Parathyroid adenoma (tissue), 2 donors: ENCODE results near the gene TP53BP1.
"Not testable (repeated sequence)": the region's sequence is repeated elsewhere in the genome, so short reads cannot be mapped to it uniquely, and the experiment has no call there.

ENCODE experiments used
- H2AFZ ChIP-seq: fragments of 300-600 bp; sonication (generic); one replicate; pipeline ENCODE4 v1.7.0; 2017; ENCODE audit warnings: antibody characterized with exemption, mild to moderate bottlenecking
- H3K27ac ChIP-seq: fragments of 300-600 bp; sonication (generic); one replicate; pipeline ENCODE4 v1.7.0; 2017
- H3K27me3 ChIP-seq: fragments of 300-600 bp; sonication (generic); one replicate; pipeline ENCODE4 v1.7.0; 2017; ENCODE audit warnings: low read length; ENCODE audit not compliant: control insufficient read depth, insufficient read depth
- H3K36me3 ChIP-seq: fragments of 300-600 bp; sonication (generic); one replicate; pipeline ENCODE4 v1.7.0; 2017; ENCODE audit warnings: low read length; ENCODE audit not compliant: control insufficient read depth, insufficient read depth
- H3K4me1 ChIP-seq: fragments of 300-600 bp; sonication (generic); one replicate; pipeline ENCODE4 v1.7.0; 2017; ENCODE audit warnings: control low read depth
- H3K4me2 ChIP-seq: fragments of 300-600 bp; sonication (generic); one replicate; pipeline ENCODE4 v1.7.0; 2017; ENCODE audit warnings: low read length
- H3K4me3 ChIP-seq: fragments of 300-600 bp; sonication (generic); one replicate; pipeline ENCODE4 v1.7.0; 2017; ENCODE audit warnings: low read depth, low read length
- H3K79me2 ChIP-seq: fragments of 300-600 bp; sonication (generic); one replicate; pipeline ENCODE4 v1.7.0; 2017; ENCODE audit warnings: control low read depth
- H3K9ac ChIP-seq: fragments of 300-600 bp; sonication (generic); one replicate; pipeline ENCODE4 v1.7.0; 2017; ENCODE audit warnings: mild to moderate bottlenecking
- H3K9me3 ChIP-seq: fragments of 300-600 bp; sonication (generic); one replicate; pipeline ENCODE4 v1.7.0; 2017; ENCODE audit warnings: low read length; ENCODE audit not compliant: control insufficient read depth
- TF ChIP-seq, protein P1 (sequence below): fragments of 300-600 bp; sonication (generic); IDR thresholded peaks from one replicate; pipeline ENCODE4 v1.7.0; 2017; ENCODE audit warnings: antibody characterized with exemption, mild to moderate bottlenecking
- donor health status: primary hyperparathyroidism.

Gene TP53BP1

DNA sequence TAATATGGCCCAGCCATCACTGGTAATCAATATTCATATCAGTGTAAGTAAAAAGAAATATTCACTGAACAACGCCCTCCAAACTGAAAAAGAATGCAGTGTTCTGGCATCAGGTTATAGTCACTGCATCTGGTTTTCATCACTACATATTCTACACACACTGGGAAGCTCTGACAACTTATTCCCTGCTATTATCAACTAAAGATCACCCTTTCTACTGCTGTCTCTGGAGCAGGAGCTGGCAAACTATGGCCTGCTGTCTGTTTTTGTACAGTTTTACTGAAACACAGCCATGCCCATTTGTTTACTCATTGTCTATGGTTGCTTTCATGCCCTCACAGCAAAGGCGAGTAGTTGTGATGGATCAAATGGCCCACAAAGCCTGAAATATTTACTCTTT is 86.8 kb downstream of the TP53BP1 start:
- Histone ChIP-seq H3K4me3 (no peak overlapping the region), H3K79me2 (no peaks in the 10 kb centered on the region), H3K4me1 (no peaks in the 10 kb centered on the region), H3K36me3 (peaks cover 2% of the 10 kb centered on the region), H3K4me2 (no peak overlapping the region), H3K9me3 (no peaks in the 10 kb centered on the region), H3K27me3 (no peaks in the 10 kb centered on the region), H3K27ac (no peak overlapping the region), H3K9ac (no peak overlapping the region), H2AFZ (no peak overlapping the region)
- TF ChIP-seq, protein P1, sequence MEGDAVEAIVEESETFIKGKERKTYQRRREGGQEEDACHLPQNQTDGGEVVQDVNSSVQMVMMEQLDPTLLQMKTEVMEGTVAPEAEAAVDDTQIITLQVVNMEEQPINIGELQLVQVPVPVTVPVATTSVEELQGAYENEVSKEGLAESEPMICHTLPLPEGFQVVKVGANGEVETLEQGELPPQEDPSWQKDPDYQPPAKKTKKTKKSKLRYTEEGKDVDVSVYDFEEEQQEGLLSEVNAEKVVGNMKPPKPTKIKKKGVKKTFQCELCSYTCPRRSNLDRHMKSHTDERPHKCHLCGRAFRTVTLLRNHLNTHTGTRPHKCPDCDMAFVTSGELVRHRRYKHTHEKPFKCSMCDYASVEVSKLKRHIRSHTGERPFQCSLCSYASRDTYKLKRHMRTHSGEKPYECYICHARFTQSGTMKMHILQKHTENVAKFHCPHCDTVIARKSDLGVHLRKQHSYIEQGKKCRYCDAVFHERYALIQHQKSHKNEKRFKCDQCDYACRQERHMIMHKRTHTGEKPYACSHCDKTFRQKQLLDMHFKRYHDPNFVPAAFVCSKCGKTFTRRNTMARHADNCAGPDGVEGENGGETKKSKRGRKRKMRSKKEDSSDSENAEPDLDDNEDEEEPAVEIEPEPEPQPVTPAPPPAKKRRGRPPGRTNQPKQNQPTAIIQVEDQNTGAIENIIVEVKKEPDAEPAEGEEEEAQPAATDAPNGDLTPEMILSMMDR = no peak

DNA sequence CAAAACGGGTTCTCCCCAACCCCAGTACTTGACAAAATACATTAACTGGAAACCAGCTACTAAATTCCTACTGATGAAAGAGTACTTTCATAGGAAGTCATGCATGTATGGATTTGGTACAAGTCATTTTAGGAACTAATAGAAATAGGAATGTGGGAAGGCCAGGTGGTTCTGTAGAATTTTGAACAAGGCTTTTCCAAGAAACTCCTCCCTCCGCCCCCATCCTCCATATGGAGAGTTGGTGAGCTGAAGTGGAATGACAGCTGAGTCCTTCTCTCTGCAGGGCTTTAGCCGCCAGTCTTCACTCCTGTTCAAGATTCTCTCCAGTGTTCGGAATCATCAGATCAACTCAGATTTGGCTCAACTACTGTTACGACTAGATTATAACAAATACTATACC is 88.8 kb downstream of the TP53BP1 start:
- Histone ChIP-seq H3K27me3 (no peaks in the 10 kb centered on the region), H2AFZ (no peak overlapping the region), H3K9ac (no peak overlapping the region), H3K4me2 (no peak overlapping the region), H3K27ac (peak overlapping the region; percentile 24), H3K9me3 (no peaks in the 10 kb centered on the region), H3K4me3 (no peak overlapping the region), H3K4me1 (no peaks in the 10 kb centered on the region), H3K36me3 (peaks cover 2% of the 10 kb centered on the region), H3K79me2 (no peaks in the 10 kb centered on the region)
- TF ChIP-seq, protein P1 = no peak

DNA sequence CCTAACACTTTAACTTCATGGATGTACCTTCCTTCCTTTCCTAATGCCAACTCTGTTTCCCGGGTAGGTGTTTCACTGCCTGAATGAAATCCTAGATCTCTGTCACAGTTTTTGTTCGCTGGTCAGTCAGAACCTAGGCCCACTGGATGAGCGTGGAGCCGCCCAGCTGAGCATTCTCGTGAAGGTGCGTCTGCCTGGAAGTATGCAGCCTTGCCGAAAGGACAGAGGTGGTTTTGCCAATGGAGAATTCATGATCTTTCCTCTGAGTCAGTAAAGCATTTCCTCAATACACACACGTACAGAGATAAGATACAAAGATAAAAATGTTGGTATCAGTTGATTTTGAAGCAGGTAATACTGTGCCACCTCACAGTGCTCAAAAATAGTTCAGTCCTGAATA is 89.3 kb downstream of the TP53BP1 start:
- no peaks in the 10 kb centered on the region for H3K4me1 ChIP-seq
- peak overlapping the region; percentile 24 for H3K27ac ChIP-seq
- no peak overlapping the region for H3K4me3 ChIP-seq
- TF ChIP-seq, protein P1 = no peak
- no peaks in the 10 kb centered on the region for H3K9me3 ChIP-seq
- no peak overlapping the region for H3K4me2 ChIP-seq
- no peaks in the 10 kb centered on the region for H3K79me2 ChIP-seq
- H3K36me3 ChIP-seq = peaks cover 2% of the 10 kb centered on the region
- H3K9ac ChIP-seq = no peak overlapping the region
- no peak overlapping the region for H2AFZ ChIP-seq
- H3K27me3 ChIP-seq = no peaks in the 10 kb centered on the region

DNA sequence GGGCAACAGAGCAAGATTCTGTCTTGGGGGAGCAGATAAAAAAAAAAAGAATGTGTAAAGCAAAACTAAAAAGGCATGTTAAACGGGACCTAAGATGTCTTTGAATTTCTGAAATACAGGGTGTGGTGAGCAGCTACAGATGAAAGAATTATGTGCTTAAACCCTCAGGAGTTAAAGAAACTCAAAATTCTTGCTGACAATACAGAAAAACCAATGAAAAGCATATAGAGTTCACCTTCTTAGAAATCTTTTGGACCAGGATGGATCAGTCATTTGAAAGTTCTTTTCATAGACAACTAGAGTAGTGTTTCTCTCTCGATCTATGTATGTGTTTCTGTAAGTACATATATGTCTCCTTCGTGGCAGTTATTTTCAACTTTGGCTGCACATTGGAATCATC is 90.7 kb downstream of the TP53BP1 start:
- H3K9ac ChIP-seq = no peak overlapping the region
- no peak overlapping the region for H3K4me2 ChIP-seq
- H3K79me2 ChIP-seq = no peaks in the 10 kb centered on the region
- H3K36me3 ChIP-seq = peaks cover 2% of the 10 kb centered on the region
- H3K9me3 ChIP-seq = no peaks in the 10 kb centered on the region
- TF ChIP-seq, protein P1 = no peak
- H3K27ac ChIP-seq = no peak overlapping the region
- H2AFZ ChIP-seq = no peak overlapping the region
- H3K4me3 ChIP-seq = no peak overlapping the region
- H3K4me1 ChIP-seq = no peaks in the 10 kb centered on the region
- H3K27me3 ChIP-seq = no peaks in the 10 kb centered on the region

DNA sequence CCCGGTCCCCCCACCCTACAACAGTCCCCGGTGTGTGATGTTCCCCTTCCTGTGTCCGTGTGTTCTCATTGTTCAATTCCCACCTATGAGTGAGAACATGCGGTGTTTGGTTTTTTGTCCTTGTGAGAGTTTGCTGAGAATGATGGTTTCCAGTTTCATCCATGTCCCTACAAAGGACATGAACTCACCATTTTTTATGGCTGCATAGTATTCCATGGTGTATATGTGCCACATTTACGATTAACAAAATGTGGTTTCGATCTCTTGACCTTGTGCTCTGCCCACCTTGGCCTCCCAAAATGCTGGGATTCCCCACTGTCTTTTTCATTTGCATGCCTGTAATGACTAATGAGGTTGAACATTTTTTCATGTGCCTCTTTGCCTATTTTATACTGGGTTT is 99.4 kb downstream of the TP53BP1 start:
- H3K4me3 ChIP-seq, H3K36me3 ChIP-seq, H3K79me2 ChIP-seq, H3K27me3 ChIP-seq, H3K27ac ChIP-seq, H2AFZ ChIP-seq, H3K4me1 ChIP-seq, H3K9ac ChIP-seq, H3K4me2 ChIP-seq, H3K9me3 ChIP-seq: not testable (repeated sequence)
